Glutamatergic neuron (in vitro differentiated cells): ENCODE data around the gene SHTN1. TPM values are rescaled to one million over a fixed set of nuclear protein-coding genes. Genes with fewer than 3 reads are reported as not detected.

ENCODE experiments used
- DNase-seq: peaks from one replicate; pipeline ENCODE4 v3.0.0; 2022
- H3K27ac Mint-ChIP-seq: one replicate; pipeline ENCODE4 v1.8.0; 2020; ENCODE audit warnings: mild to moderate bottlenecking, mixed read lengths, inconsistent platforms; ENCODE audit not compliant: unreplicated experiment
- H3K27me3 Mint-ChIP-seq: one replicate; pipeline ENCODE4 v1.8.0; 2020; ENCODE audit warnings: mild to moderate bottlenecking, moderate library complexity, mixed read lengths, inconsistent platforms; ENCODE audit not compliant: unreplicated experiment
- H3K36me3 Mint-ChIP-seq: one replicate; pipeline ENCODE4 v1.8.0; 2020; ENCODE audit warnings: mild to moderate bottlenecking, mixed read lengths, inconsistent platforms; ENCODE audit not compliant: unreplicated experiment
- H3K4me1 Mint-ChIP-seq: one replicate; pipeline ENCODE4 v1.8.0; 2020; ENCODE audit warnings: mild to moderate bottlenecking, low read depth, mixed read lengths, inconsistent platforms; ENCODE audit not compliant: unreplicated experiment
- H3K4me3 Mint-ChIP-seq: one replicate; pipeline ENCODE4 v1.8.0; 2020; ENCODE audit warnings: mild to moderate bottlenecking, mixed read lengths, inconsistent platforms; ENCODE audit not compliant: unreplicated experiment
- H3K9me3 Mint-ChIP-seq: one replicate; pipeline ENCODE4 v1.8.0; 2020; ENCODE audit warnings: mild to moderate bottlenecking, moderate library complexity, mixed read lengths, inconsistent platforms; ENCODE audit not compliant: unreplicated experiment
- total RNA-seq: library from RNA; stranded (reverse); fragmentation: NEBNext Ultra II Directional; extraction: Animal tissue kit (Norgen Biotek cat#: 25700); gene quantifications from one replicate; pipeline ENCODE4 v1.2.1, GENCODE V29; 2021; ENCODE audit not compliant: unreplicated experiment
- TF ChIP-seq, protein P1 (sequence below): fragments of 200-600 bp; sonication (generic); IDR thresholded peaks from one replicate; pipeline ENCODE4 v1.5.0; 2021; ENCODE audit not compliant: partially characterized antibody, unreplicated experiment

The SHTN1 gene
- total RNA-seq, 1 donor from 2014 or later = 54.8 TPM

DNA sequence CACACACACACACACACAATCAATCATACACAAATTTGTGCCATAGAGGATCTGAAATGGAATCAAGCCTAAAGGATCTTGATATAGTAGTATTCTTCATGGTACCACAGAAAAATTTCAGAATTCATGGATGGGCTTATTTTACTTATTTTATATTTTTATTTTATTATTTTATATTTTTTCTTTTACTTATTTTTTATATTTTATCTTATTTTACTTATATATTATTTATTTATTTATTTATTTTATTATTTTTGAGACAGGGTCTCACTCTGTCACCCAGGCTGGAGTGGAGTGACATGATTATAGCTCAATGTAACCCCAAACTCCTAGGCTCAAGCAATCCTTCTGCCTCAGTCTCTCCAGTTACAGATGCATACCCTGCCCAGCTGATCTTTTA lies 16.7 kb downstream of the SHTN1 start:
- Mint-ChIP-seq H3K36me3 (no peaks in the 10 kb centered on the region), H3K27ac (no peak overlapping the region), H3K9me3 (peaks cover 3% of the 10 kb centered on the region), H3K27me3 (no peaks in the 10 kb centered on the region), H3K4me1 (peaks cover 32% of the 10 kb centered on the region), H3K4me3 (no peak overlapping the region)
- TF ChIP-seq, protein P1, sequence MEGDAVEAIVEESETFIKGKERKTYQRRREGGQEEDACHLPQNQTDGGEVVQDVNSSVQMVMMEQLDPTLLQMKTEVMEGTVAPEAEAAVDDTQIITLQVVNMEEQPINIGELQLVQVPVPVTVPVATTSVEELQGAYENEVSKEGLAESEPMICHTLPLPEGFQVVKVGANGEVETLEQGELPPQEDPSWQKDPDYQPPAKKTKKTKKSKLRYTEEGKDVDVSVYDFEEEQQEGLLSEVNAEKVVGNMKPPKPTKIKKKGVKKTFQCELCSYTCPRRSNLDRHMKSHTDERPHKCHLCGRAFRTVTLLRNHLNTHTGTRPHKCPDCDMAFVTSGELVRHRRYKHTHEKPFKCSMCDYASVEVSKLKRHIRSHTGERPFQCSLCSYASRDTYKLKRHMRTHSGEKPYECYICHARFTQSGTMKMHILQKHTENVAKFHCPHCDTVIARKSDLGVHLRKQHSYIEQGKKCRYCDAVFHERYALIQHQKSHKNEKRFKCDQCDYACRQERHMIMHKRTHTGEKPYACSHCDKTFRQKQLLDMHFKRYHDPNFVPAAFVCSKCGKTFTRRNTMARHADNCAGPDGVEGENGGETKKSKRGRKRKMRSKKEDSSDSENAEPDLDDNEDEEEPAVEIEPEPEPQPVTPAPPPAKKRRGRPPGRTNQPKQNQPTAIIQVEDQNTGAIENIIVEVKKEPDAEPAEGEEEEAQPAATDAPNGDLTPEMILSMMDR = no peak
- no peak for DNase-seq

DNA sequence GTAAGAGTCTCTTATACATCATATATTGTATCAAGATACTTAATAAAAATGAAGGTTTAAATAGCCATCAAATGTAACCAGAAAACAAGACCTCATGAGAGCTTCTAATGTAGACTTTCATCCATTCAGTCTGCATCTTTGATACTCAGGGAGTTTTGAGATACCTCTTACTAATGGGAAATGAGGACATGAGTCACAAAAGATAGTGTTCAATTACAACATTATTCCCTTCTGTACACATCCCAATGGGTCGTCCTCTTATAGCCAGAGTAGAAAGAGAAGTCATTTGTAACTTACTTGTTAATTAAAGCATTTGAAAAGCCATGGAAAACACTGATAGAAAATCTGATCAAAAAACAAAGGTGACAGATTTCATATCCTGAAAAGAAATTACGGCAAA lies 19.4 kb downstream of the SHTN1 start:
- TF ChIP-seq, protein P1 = no peak
- Mint-ChIP-seq H3K36me3 (no peaks in the 10 kb centered on the region), H3K27ac (no peak overlapping the region), H3K4me1 (peaks cover 21% of the 10 kb centered on the region), H3K27me3 (no peaks in the 10 kb centered on the region), H3K9me3 (no peaks in the 10 kb centered on the region), H3K4me3 (no peak overlapping the region)
- no peak for DNase-seq

DNA sequence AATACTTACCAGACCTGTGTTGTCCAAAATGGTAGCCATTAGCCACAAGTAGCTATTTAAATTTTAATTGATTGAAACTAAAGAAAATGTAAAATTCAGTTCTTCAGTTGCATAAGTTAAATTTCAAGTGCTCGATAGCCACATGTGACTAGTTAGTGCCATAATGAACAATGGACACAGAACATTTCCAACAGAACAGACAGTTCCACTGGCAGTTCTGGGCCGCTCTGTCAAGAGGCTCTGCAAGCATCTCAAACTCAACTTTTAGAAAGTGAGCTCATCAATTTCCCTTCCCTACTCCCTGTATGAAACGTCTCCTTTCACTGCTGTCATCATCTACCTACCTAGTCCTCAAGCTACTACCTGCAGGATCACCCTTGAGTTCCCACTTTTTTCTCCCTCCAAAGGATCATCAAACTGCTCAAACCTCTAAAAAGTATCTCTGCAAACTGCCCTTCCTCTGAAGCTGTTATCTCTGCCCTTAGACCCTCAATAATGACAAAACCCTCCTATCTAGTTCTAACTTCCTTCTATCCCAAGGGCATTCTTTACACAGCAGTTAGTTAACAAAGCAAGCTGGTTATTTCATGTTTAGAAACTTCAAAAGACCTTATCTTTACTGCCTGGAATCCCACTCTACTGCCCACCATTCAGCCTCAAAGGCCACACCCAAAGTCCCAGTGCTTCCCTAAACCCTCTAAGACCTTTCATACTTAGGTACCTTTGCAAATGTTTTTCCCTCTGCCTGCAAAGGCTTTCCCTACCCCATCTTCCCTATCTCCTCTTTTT lies 20.6 kb downstream of the SHTN1 start:
- no peak overlapping the region for H3K27ac Mint-ChIP-seq
- H3K4me1 Mint-ChIP-seq = peaks cover 10% of the 10 kb centered on the region
- no peaks in the 10 kb centered on the region for H3K36me3 Mint-ChIP-seq
- TF ChIP-seq, protein P1 = no peak
- no peaks in the 10 kb centered on the region for H3K27me3 Mint-ChIP-seq
- DNase-seq = no peak
- no peak overlapping the region for H3K4me3 Mint-ChIP-seq
- H3K9me3 Mint-ChIP-seq = no peaks in the 10 kb centered on the region

DNA sequence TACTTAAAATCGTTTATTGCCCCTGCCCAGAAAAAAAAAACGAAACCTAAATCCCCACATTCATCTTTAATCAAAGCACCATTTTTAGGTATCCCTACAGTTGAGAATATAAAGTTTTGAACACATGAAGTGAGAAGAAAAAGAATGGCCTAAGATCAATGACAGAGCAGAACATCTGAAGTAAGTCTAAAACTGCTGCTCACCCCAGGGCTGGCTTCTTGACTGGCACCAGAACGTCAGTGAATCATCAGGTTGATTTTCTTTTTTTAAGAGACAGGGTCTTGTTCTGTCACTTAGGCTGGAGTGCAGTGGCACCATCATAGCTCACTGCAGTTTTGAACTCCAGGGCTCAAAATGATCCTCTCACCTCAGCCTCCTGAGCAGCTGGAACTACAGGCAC lies 24.9 kb downstream of the SHTN1 start:
- no peak for DNase-seq
- no peaks in the 10 kb centered on the region for H3K27me3 Mint-ChIP-seq
- H3K27ac Mint-ChIP-seq = no peak overlapping the region
- H3K4me1 Mint-ChIP-seq = peaks cover 14% of the 10 kb centered on the region
- TF ChIP-seq, protein P1 = no peak
- no peak overlapping the region for H3K4me3 Mint-ChIP-seq
- H3K36me3 Mint-ChIP-seq = no peaks in the 10 kb centered on the region
- no peaks in the 10 kb centered on the region for H3K9me3 Mint-ChIP-seq

DNA sequence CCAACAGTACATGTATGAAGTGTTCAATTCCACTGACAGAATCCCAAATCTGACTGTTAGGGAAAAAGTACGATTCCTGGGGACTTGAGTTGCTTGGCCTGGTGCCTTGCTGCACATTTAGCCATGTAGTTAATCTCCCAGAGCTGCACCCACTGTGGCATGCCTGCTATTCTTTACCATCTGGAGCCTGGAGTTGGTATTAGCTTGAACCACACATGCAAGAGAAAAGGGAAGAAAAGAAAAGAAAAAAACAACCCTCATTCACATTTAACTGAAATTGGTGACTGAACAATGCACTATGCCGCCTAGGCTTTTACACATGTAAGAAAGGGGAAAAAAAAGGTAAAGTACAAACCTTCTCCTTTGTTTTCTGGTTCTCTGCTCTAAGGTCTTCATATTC lies 26.1 kb downstream of the SHTN1 start:
- no peaks in the 10 kb centered on the region for H3K36me3 Mint-ChIP-seq
- no peaks in the 10 kb centered on the region for H3K27me3 Mint-ChIP-seq
- H3K9me3 Mint-ChIP-seq = no peaks in the 10 kb centered on the region
- H3K27ac Mint-ChIP-seq = no peak overlapping the region
- no peak overlapping the region for H3K4me3 Mint-ChIP-seq
- peaks cover 21% of the 10 kb centered on the region for H3K4me1 Mint-ChIP-seq
- DNase-seq = no peak
- TF ChIP-seq, protein P1 = no peak
